Keratinocyte (primary cell): ENCODE measurements around the gene ZNF135.

Experiments used
- EZH2 ChIP-seq: IDR thresholded peaks from one replicate; pipeline ENCODE4 v1.6.1; 2012; ENCODE audit warnings: inconsistent platforms, mild to moderate bottlenecking, low read length, moderate library complexity
- TF ChIP-seq, protein P1 (sequence below), 3 experiments: IDR thresholded peaks in 1 of 3; conservative IDR thresholded peaks in 1 of 3; optimal IDR thresholded peaks in 1 of 3; 2 replicates in 2 of 3; 3 replicates in 1 of 3; pipeline versions ENCODE3 to v1.5.1; 2011; ENCODE audit warnings: low read length in 3 of 3, mild to moderate bottlenecking in 3 of 3, moderate library complexity in 2 of 3, control low read depth in 1 of 3, inconsistent platforms in 1 of 3; ENCODE audit not compliant: insufficient read depth in 2 of 3; ENCODE audit errors: extremely low read depth in 1 of 3

DNA sequence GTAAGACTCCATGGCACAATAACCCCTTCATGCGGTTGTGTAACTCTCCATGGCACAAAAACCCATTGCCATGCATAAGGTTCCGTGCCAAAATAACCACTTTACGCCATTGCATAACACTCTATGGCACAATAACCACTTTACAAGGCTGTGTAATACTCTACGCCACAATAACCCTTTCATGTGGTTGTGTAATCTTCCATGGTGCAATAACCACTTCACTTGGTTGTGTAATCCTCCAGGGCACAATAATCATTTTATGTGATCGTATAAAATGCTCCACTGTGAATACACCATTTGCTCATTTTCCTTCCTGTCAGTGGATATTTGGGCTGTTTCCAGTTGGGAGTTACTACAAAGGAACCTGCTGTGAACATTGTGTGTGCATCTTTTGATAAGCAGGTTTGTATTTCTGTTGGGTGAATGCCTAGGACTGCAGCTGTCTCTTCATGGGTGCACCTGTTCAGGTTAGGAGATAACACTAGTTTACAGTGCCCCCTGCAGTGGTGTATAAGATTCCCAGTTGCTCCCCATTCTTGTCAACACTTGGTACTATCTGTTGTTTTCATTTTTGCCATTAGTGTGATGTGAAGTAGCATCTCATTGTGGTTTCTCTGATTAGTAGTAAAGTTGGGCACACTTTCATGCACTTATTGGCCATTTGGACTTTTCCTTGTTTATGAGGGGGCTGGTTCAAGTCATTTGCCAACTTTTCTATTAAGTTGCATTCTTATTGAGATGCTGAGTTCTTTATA lies 60.1 kb downstream of the ZNF135 start:
- TF ChIP-seq, protein P1, sequence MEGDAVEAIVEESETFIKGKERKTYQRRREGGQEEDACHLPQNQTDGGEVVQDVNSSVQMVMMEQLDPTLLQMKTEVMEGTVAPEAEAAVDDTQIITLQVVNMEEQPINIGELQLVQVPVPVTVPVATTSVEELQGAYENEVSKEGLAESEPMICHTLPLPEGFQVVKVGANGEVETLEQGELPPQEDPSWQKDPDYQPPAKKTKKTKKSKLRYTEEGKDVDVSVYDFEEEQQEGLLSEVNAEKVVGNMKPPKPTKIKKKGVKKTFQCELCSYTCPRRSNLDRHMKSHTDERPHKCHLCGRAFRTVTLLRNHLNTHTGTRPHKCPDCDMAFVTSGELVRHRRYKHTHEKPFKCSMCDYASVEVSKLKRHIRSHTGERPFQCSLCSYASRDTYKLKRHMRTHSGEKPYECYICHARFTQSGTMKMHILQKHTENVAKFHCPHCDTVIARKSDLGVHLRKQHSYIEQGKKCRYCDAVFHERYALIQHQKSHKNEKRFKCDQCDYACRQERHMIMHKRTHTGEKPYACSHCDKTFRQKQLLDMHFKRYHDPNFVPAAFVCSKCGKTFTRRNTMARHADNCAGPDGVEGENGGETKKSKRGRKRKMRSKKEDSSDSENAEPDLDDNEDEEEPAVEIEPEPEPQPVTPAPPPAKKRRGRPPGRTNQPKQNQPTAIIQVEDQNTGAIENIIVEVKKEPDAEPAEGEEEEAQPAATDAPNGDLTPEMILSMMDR (optimal IDR thresholded peaks at IDR 0.05 in 1 of 3, IDR thresholded peaks at IDR 0.05 in 1 of 3, conservative IDR thresholded peaks at IDR 0.05 in 1 of 3; ENCODE audit: extremely low read depth in 1 of 3, insufficient read depth in 2 of 3, low read length in 3 of 3), result no peak
- no peak for TF ChIP-seq EZH2
